IMR-90 (cell line): ENCODE results near the gene TRAF3IP3. TPM values are rescaled to one million over a fixed set of nuclear protein-coding genes. Genes with fewer than 3 reads are reported as not detected.

Experiments
- ATAC-seq: fragments of 200-7000 bp; cut with Tn5 transposase; 2 replicates; pipeline ENCODE4 v1.9.1; 2020; ENCODE audit warnings: low read depth, mild to moderate bottlenecking, moderate library complexity
- BruUV-seq: library from RNA; stranded (reverse); fragments of 400-500 nt; replicated peaks from 2 replicates; lab custom pipeline; 2021; lab: Mats Ljungman, UMichigan
- CTCF ChIA-PET: fragments of 300-600 bp; formaldehyde crosslinking; extraction: SDS; loops from one replicate; lab custom pipeline; 2021; ENCODE audit warnings: antibody characterized with exemption; lab: Yijun Ruan, JAX
- POLR2A ChIA-PET: fragments of 300-600 bp; sonication (Branson Sonifier 250); formaldehyde crosslinking; loops from one replicate; lab custom pipeline; 2022; ENCODE audit warnings: antibody characterized with exemption; ENCODE audit not compliant: unreplicated experiment; lab: Charles Lee
- DNase-seq: peaks from one replicate; pipeline ENCODE4 v3.0.0; 2013
- H2AFZ ChIP-seq: replicated peaks from 2 replicates; pipeline ENCODE3; 2013; ENCODE audit warnings: low read length, mild to moderate bottlenecking; ENCODE audit not compliant: poor library complexity
- H2AK5ac ChIP-seq: 2 replicates; pipeline ENCODE4 v1.6.1; 2013; ENCODE audit warnings: low read depth, low read length, inconsistent platforms
- H2AK9ac ChIP-seq: replicated peaks from 2 replicates; pipeline ENCODE3; 2013; ENCODE audit warnings: mild to moderate bottlenecking, low read depth, low read length, moderate library complexity; ENCODE audit not compliant: poor library complexity
- H2BK120ac ChIP-seq: 2 replicates; pipeline ENCODE4 v1.6.1; 2013; ENCODE audit warnings: low read depth, low read length, inconsistent platforms
- H2BK15ac ChIP-seq: 3 replicates; pipeline ENCODE4 v1.6.1; 2013; ENCODE audit warnings: low read depth, low read length, inconsistent platforms
- H2BK20ac ChIP-seq: 2 replicates; pipeline ENCODE4 v1.6.1; 2013; ENCODE audit warnings: low read depth, mild to moderate bottlenecking, inconsistent platforms, low read length, moderate library complexity
- H2BK5ac ChIP-seq: 2 replicates; pipeline ENCODE4 v1.6.1; 2013; ENCODE audit warnings: mild to moderate bottlenecking, low read depth, low read length, inconsistent platforms; ENCODE audit not compliant: poor library complexity, severe bottlenecking
- H3K14ac ChIP-seq: replicated peaks from 2 replicates; pipeline ENCODE4 v1.6.1; 2013; ENCODE audit warnings: low read depth, low read length, inconsistent platforms
- H3K18ac ChIP-seq: 2 replicates; pipeline ENCODE4 v1.6.1; 2013; ENCODE audit warnings: low read depth, low read length, control low read depth
- H3K23ac ChIP-seq: 2 replicates; pipeline ENCODE4 v1.6.1; 2013; ENCODE audit warnings: low read depth, low read length, inconsistent platforms
- H3K27ac ChIP-seq: 2 replicates; pipeline ENCODE4 v1.5.1; 2013; ENCODE audit warnings: mild to moderate bottlenecking, control low read depth, low read length; ENCODE audit not compliant: insufficient read depth
- H3K27me3 ChIP-seq: 2 replicates; pipeline ENCODE4 v1.6.1; 2013; ENCODE audit warnings: low read length; ENCODE audit not compliant: control insufficient read depth, insufficient read depth
- H3K36me3 ChIP-seq: 2 replicates; pipeline ENCODE4 v1.6.1; 2013; ENCODE audit warnings: low read length, mixed read lengths; ENCODE audit not compliant: control insufficient read depth, insufficient read depth
- H3K4ac ChIP-seq: 2 replicates; pipeline ENCODE4 v1.6.1; 2013; ENCODE audit warnings: low read depth, low read length, inconsistent platforms
- H3K4me1 ChIP-seq: 2 replicates; pipeline ENCODE4 v1.6.1; 2013; ENCODE audit warnings: low read length, mixed read lengths; ENCODE audit not compliant: control insufficient read depth, insufficient read depth
- H3K4me2 ChIP-seq: 2 replicates; pipeline ENCODE4 v1.6.1; 2013; ENCODE audit warnings: low read depth, mild to moderate bottlenecking, control low read depth, low read length, moderate library complexity
- H3K4me3 ChIP-seq: 2 replicates; pipeline ENCODE4 v1.5.1; 2013; ENCODE audit warnings: low read depth, mild to moderate bottlenecking, control low read depth, low read length, moderate library complexity; ENCODE audit not compliant: insufficient read depth
- H3K56ac ChIP-seq: 2 replicates; pipeline ENCODE4 v1.6.1; 2013; ENCODE audit warnings: low read length, inconsistent platforms; ENCODE audit not compliant: insufficient read depth; ENCODE audit errors: extremely low read depth
- H3K79me1 ChIP-seq, 2 experiments: 2 replicates each; pipeline ENCODE4 v1.6.1; 2013; ENCODE audit warnings: low read length in 2 of 2, inconsistent platforms in 1 of 2, low read depth in 1 of 2
- H3K9ac ChIP-seq: 2 replicates; pipeline ENCODE4 v1.6.1; 2013; ENCODE audit warnings: low read depth, low read length, control low read depth
- H3K9me1 ChIP-seq: 2 replicates; pipeline ENCODE4 v1.6.1; 2013; ENCODE audit warnings: low read length, inconsistent platforms; ENCODE audit not compliant: insufficient read depth
- H3K9me3 ChIP-seq: 2 replicates; pipeline ENCODE4 v1.6.1; 2013; ENCODE audit warnings: low read length; ENCODE audit not compliant: control insufficient read depth, insufficient read depth
- H4K20me1 ChIP-seq: 2 replicates; pipeline ENCODE4 v1.6.1; 2013; ENCODE audit warnings: low read length, inconsistent platforms; ENCODE audit not compliant: insufficient read depth
- H4K5ac ChIP-seq: 2 replicates; pipeline ENCODE4 v1.6.1; 2013; ENCODE audit warnings: mild to moderate bottlenecking, low read depth, low read length, control low read depth
- H4K8ac ChIP-seq, 2 experiments: 2 replicates each; pipeline ENCODE4 v1.6.1; 2013; ENCODE audit warnings: low read depth in 2 of 2, low read length in 2 of 2, control low read depth in 1 of 2, inconsistent platforms in 1 of 2
- H4K91ac ChIP-seq: 2 replicates; pipeline ENCODE4 v1.6.1; 2013; ENCODE audit warnings: low read depth, low read length, inconsistent platforms; ENCODE audit not compliant: insufficient read depth
- BHLHE40 ChIP-seq: fragments of 150-350 bp; IDR thresholded peaks from 2 replicates; pipeline ENCODE4 v1.6.1; 2016; ENCODE audit warnings: mild to moderate bottlenecking, low read depth, low read length
- CTCF ChIP-seq: conservative IDR thresholded peaks from 2 replicates; pipeline ENCODE4 v1.5.1; 2012; ENCODE audit warnings: mild to moderate bottlenecking, low read depth, low read length, improper control_type of control experiment
- RAD21 ChIP-seq: IDR thresholded peaks from 2 replicates; pipeline ENCODE4 v1.6.1; 2012; ENCODE audit warnings: low read length, improper control_type of control experiment
- RCOR1 ChIP-seq: IDR thresholded peaks from 2 replicates; pipeline ENCODE4 v1.6.1; 2012; ENCODE audit warnings: mild to moderate bottlenecking, low read length, improper control_type of control experiment; ENCODE audit not compliant: insufficient replicate concordance
- WGBS, 2 experiments: methylation state at CpG; one replicate each; pipeline versions ENCODE4 v1.1.5 to v1.1.7; 2013; ENCODE audit warnings: missing lambda C conversion rate in 2 of 2; ENCODE audit not compliant: insufficient read length in 1 of 2; ENCODE audit errors: extremely low coverage in 2 of 2; 5-methylcytosine and 5-hydroxymethylcytosine counted together
- dilution Hi-C: fragments of 300-500 bp; cut with HindIII; formaldehyde crosslinking; loops from one replicate; pipeline ENCODE4 v1.14.3; 2018; ENCODE audit warnings: low sequenced_read_pairs; ENCODE audit not compliant: unreplicated experiment
- in situ Hi-C: fragments of 300-500 bp; cut with MboI; formaldehyde crosslinking; loops from 3 replicates; pipeline ENCODE4 v1.14.3; 2019; ENCODE audit warnings: low sequenced_read_pairs, inconsistent platforms, mixed read lengths
- intact Hi-C: fragments of 100-400 bp; cut with micrococcal nuclease; formaldehyde crosslinking; loops from 2 replicates; pipeline ENCODE4 v1.10.0; 2022
- polyA plus RNA-seq, 3 experiments: library from polyadenylated mRNA; depleted of rRNA; stranded (reverse); fragments of >200 nt; gene quantifications; 2 replicates each; pipeline ENCODE4 v1.2.3, GENCODE V29; 2012; ENCODE audit warnings: low replicate concordance in 1 of 3
- total RNA-seq: library from RNA; depleted of rRNA; stranded (reverse); fragments of >200 nt; gene quantifications from 2 replicates; pipeline ENCODE4 v1.2.3, GENCODE V29; 2012

The TRAF3IP3 gene
- total and polyA plus RNA-seq, 2 of the 4 experiments (the other 2 are of a cell fraction), result 0.12 to 0.18 TPM

GRCh38 chr1:209769971-209770370, 14.1 kb downstream of the TRAF3IP3 start:
- peak overlapping the region; percentile 82 for H4K91ac ChIP-seq
- peak overlapping the region; percentile 95 for H2AFZ ChIP-seq
- H4K5ac ChIP-seq, result peak overlapping the region; percentile 94
- no peaks in the 10 kb centered on the region for H3K27me3 ChIP-seq
- H3K4me2 ChIP-seq, result no peak overlapping the region
- H3K9me1 ChIP-seq, result peaks cover 25% of the 10 kb centered on the region
- no peaks in the 10 kb centered on the region for H3K36me3 ChIP-seq
- no TSS peak for BruUV-seq
- H3K14ac ChIP-seq, result peak overlapping the region; percentile 67
- H2BK20ac ChIP-seq, result peak overlapping the region; percentile 58
- no peak for TF ChIP-seq RAD21
- no peak for TF ChIP-seq RCOR1
- TF ChIP-seq BHLHE40, result no peak
- TF ChIP-seq CTCF, result no peak
- H3K23ac ChIP-seq, result peak overlapping the region; percentile 61
- DNase-seq (no peak), ATAC-seq (no peak)
- H3K56ac ChIP-seq, result peak overlapping the region; percentile 76; the same call in 1 of the 2 replicates
- in situ Hi-C loops, result no loop called here
- dilution Hi-C loops, result no loop called here
- H3K9ac ChIP-seq, result no peak overlapping the region
- POLR2A ChIA-PET, result no interaction called here
- H3K4me1 ChIP-seq, result peaks cover 11% of the 10 kb centered on the region
- WGBS, 2 experiments, result no CpG with 5 or more reads among the region's 7 CpGs
- peak overlapping the region; percentile 92 for H2BK120ac ChIP-seq
- H2BK5ac ChIP-seq, result peak overlapping the region; percentile 85
- peak overlapping the region; percentile 81 for H3K4ac ChIP-seq
- peaks cover 0 to 12% of the 10 kb centered on the region in 2 experiments; a peak in 2 of 4 replicates for H3K79me1 ChIP-seq
- no peaks in the 10 kb centered on the region for H4K20me1 ChIP-seq
- CTCF ChIA-PET, result no interaction called here
- peak overlapping the region; percentile 89 for H2AK9ac ChIP-seq
- H2AK5ac ChIP-seq, result peak overlapping the region; percentile 91
- H3K18ac ChIP-seq, result peak overlapping the region; percentile 80; the same call in 1 of the 2 replicates
- no peaks in the 10 kb centered on the region for H3K9me3 ChIP-seq
- peak overlapping the region; percentile 88 for H3K27ac ChIP-seq
- H4K8ac ChIP-seq, result peak overlapping the region; percentile 86 to 92
- intact Hi-C loops, result no loop called here
- H3K4me3 ChIP-seq, result no peak overlapping the region
- H2BK15ac ChIP-seq, result peak overlapping the region; percentile 81
